Lower leg skin (tissue), 3 donors: ENCODE data around the gene CATSPERB.

Experiments used
- CTCF ChIP-seq, 3 donors: fragments of 450-650 bp; IDR thresholded peaks; one replicate each; pipeline ENCODE4 v1.5.1; 2016; ENCODE audit warnings: antibody characterized with exemption in 3 of 3, mild to moderate bottlenecking in 3 of 3, moderate library complexity in 2 of 3
- POLR2A ChIP-seq, 2 donors: fragments of 450-650 bp; IDR thresholded peaks; one replicate each; pipeline ENCODE4 v1.6.1; 2016 to 2017; ENCODE audit warnings: antibody characterized with exemption in 2 of 2, mild to moderate bottlenecking in 1 of 2, moderate library complexity in 1 of 2

- TF ChIP-seq CTCF (IDR thresholded peaks at IDR 0.05) (no peak), POLR2A (IDR thresholded peaks at IDR 0.05) (no peak)
Measured at GRCh38 chr14:91536327-91536726, 195.6 kb downstream of the CATSPERB start.
